DND-41 (cell line): ENCODE measurements around the gene CDC20.

Experiments
- CTCF ChIP-seq: IDR thresholded peaks from 2 replicates; pipeline ENCODE4 v1.5.1; 2012; ENCODE audit warnings: borderline replicate concordance, low read length, moderate library complexity, mild to moderate bottlenecking; ENCODE audit not compliant: poor library complexity, severe bottlenecking; ENCODE audit errors: extremely low read depth
- EZH2 ChIP-seq: IDR thresholded peaks from 3 replicates; pipeline ENCODE4 v1.6.1; 2012; ENCODE audit warnings: borderline replicate concordance, low read depth, mild to moderate bottlenecking, moderate library complexity, low read length, inconsistent platforms; ENCODE audit not compliant: severe bottlenecking

DNA sequence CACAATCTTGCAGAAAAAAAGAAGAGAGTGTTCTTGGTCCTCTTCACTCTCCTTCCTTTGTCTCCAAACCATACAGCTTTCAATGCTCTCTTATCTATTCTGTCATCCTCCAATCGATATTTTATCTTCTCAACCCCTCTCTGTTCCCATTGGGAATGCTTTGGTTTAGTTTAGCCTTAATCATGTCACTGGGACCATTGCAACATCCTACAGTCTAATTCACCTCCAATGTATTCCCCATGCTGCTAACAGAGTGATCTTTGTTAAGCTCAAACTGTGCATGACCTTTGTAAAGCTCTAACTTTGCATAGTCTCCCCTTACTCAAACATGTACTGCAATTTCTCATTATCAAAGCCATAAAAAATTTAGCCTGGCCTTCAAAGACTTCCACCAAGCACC is 18.2 kb upstream of the CDC20 start:
- no peak for TF ChIP-seq EZH2
- no peak for TF ChIP-seq CTCF
